HG02943 (cell line): ENCODE measurements around the gene APOL4.
"Not testable (repeated sequence)": the region's sequence is repeated elsewhere in the genome, so short reads cannot be mapped to it uniquely, and the experiment has no call there.

Experiments
- ATAC-seq: cut with Tn5 transposase; IDR thresholded peaks from one replicate; pipeline ENCODE4 v1.9.1; 2021; ENCODE audit warnings: mild to moderate bottlenecking, low read depth, moderate library complexity; ENCODE audit not compliant: unreplicated experiment

Gene APOL4

GRCh38 chr22:36201630-36202319 is at the start of gene APOL4:
APOL4 (minus strand) TSS chr22:36201809; CDS start chr22:36201734, 75 bp downstream.
- no peak for ATAC-seq

GRCh38 chr22:36250292-36250960 is 48.8 kb upstream of the APOL4 start:
- ATAC-seq = not testable (repeated sequence)

- ATAC-seq = no peak
These were observed 47.6 kb upstream of the APOL4 start for GRCh38 chr22:36249160-36249559.

GRCh38 chr22:36247955-36248354 is 46.3 kb upstream of the APOL4 start:
- no peak for ATAC-seq

- no peak for ATAC-seq
These were observed 45.1 kb upstream of the APOL4 start for GRCh38 chr22:36246718-36247117.

GRCh38 chr22:36245805-36246356 is 44.3 kb upstream of the APOL4 start:
- ATAC-seq = no peak

GRCh38 chr22:36244522-36245391 is 43.1 kb upstream of the APOL4 start:
- no peak for ATAC-seq

GRCh38 chr22:36243986-36244385 is 42.4 kb upstream of the APOL4 start:
- no peak for ATAC-seq

- peak; percentile 91 for ATAC-seq
These were observed 38.0 kb upstream of the APOL4 start, which contains the start of gene APOL2 for GRCh38 chr22:36239401-36240171. APOL2 (minus strand) TSS chr22:36239527; CDS start chr22:36233162, 6,365 bp downstream.

- no peak for ATAC-seq
These were observed 37.5 kb upstream of the APOL4 start for GRCh38 chr22:36239150-36239400.

GRCh38 chr22:36238373-36239149 is 37.0 kb upstream of the APOL4 start:
- no peak for ATAC-seq

- no peak for ATAC-seq
These were observed 36.1 kb upstream of the APOL4 start for GRCh38 chr22:36237462-36238372.

- no peak for ATAC-seq
These were observed 35.0 kb upstream of the APOL4 start for GRCh38 chr22:36236388-36237319.

- no peak for ATAC-seq
These were observed 34.0 kb upstream of the APOL4 start for GRCh38 chr22:36235585-36235984.

- ATAC-seq = no peak
These were observed 33.3 kb upstream of the APOL4 start for GRCh38 chr22:36234919-36235318.

GRCh38 chr22:36234213-36234612 is 32.6 kb upstream of the APOL4 start:
- no peak for ATAC-seq

- ATAC-seq = no peak
These were observed 32.2 kb upstream of the APOL4 start for GRCh38 chr22:36233796-36234195.
